SIG-M5 treated with dmso at 0.1 percent for 504 hours (cell line): ENCODE measurements around the gene ALB.

Experiments used
- DNase-seq: peaks from one replicate; lab custom pipeline; 2025; ENCODE audit not compliant: unreplicated experiment; lab: John Stamatoyannopoulos, UW

ALB gene

DNA sequence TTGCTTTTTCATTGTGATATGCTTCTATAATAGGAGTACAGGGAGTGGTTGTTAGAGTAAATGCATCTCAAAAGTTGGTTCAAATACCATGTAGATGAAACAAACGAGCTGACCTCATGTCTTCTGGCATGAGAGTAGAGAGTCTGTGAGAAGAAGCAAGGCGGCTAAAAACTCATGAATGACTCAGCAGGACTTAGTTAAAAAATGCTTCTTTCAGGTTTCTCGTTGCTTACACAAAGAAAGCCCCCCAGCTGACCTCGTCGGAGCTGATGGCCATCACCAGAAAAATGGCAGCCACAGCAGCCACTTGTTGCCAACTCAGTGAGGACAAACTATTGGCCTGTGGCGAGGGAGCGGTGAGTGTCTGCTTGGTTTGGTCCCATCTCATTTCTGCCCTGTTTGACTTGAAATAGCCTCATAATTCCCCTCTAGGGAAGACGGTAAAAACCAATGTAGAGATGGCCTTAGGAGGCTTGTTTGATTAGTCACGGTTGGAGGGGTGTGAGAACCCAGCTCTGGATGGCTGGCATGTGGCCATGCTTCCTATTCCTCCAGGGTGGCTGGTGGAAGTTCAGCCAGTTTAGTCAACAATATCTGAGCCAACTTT is 46.4 kb downstream of the ALB start:
- DNase-seq, result no peak

DNA sequence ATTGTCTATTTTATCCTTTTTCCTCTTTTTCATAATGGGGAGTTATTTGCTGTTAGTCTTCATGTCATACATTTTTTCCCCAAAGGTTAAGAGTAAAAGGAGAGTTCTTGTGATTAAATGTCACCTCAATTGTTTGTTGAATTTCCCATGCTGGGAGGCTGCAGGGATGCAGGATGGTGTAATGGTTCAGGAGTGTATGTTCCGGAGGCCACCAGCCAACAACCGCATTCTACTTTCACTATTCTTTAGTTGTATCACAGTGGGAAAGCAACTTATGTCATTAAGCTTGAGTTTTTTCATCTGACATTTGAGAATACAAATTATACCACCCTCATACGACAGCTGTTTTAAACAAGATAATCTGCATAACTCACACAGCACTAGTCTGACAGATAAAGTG is 47.3 kb downstream of the ALB start:
- DNase-seq, result no peak

DNA sequence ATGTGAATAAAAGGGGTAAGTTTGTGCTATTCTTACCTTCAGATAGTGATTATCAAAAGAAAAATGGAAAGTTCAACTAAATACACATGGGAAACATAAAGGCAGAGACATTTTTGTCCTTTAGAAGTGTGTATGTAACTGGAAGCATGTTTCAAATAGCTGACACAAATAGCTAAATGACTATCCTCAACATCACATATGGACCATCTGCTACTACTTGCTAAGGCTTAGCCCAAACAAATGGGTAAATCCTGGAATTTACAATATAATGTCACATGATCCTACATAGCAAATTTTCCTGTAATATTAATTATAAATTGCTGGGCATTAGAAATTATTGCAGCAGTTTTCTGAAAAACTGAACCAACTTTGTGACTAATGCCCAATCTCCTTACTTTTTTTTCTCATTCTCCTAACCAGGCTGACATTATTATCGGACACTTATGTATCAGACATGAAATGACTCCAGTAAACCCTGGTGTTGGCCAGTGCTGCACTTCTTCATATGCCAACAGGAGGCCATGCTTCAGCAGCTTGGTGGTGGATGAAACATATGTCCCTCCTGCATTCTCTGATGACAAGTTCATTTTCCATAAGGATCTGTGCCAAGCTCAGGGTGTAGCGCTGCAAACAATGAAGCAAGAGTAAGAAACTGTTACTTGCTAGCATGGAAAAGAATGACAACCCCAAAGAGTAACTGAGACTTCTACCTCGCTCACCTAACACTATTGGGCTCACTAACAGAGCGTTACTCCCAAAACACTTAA is 48.1 kb downstream of the ALB start:
- DNase-seq, result no peak

DNA sequence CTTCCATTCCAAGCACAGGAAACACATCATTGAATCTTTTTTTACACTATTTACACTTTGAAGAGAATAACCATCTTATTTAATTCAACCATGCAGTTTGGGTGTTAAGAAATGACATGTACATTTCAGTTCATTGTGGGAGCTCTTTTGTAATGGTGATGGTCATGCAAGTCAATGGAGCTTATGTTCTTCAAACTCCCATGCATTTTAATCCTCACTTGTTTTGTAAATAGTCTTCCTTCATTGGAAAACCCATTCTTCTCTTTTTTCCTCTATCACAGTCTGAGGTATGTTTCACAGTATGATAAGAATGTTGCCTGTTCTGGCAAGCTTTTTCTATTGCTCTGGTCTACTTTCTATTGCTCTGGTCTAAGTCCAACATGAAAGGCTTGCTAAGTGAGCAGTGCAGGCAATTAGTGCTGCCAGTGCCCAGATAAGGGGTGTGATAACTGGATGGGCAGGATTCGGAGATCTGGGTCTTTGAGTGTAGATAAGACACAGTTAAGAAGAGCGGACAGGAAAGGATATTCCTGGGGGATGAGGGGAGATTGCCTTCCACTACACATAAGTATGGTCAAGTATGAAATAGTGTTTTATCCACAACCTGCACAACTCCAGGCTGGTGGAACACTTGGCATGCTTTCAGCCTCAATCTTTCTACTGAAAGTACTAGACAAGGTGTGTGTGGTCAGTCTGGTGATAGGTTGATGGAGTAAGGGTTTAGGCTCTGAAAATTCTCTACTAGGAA is 49.0 kb downstream of the ALB start:
- DNase-seq, result no peak

DNA sequence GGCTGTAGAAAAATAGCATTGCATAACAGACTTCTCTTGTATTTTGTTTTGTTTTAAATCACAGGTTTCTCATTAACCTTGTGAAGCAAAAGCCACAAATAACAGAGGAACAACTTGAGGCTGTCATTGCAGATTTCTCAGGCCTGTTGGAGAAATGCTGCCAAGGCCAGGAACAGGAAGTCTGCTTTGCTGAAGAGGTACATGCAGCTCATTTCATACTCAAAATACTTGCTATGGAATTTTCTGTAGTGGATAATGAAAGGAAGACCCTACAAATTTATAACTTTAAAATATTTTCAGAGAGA is 49.6 kb downstream of the ALB start:
- no peak for DNase-seq

DNA sequence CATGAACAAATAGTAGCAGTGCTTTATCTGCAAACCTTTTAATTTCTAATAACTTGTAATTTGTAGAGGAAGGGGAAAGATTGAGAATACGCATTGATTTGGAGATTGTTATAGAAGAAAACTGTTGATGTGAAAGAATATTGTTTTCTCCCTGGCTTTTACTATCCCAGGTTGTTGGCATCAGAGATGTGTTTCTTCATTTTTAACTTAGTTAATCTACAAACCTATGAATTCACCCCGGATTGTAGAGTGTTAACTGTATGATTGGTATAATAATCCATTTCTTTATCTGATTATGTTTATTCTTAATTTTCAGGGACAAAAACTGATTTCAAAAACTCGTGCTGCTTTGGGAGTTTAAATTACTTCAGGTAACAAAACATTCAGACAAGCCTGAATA is 50.8 kb downstream of the ALB start:
- DNase-seq, result no peak

DNA sequence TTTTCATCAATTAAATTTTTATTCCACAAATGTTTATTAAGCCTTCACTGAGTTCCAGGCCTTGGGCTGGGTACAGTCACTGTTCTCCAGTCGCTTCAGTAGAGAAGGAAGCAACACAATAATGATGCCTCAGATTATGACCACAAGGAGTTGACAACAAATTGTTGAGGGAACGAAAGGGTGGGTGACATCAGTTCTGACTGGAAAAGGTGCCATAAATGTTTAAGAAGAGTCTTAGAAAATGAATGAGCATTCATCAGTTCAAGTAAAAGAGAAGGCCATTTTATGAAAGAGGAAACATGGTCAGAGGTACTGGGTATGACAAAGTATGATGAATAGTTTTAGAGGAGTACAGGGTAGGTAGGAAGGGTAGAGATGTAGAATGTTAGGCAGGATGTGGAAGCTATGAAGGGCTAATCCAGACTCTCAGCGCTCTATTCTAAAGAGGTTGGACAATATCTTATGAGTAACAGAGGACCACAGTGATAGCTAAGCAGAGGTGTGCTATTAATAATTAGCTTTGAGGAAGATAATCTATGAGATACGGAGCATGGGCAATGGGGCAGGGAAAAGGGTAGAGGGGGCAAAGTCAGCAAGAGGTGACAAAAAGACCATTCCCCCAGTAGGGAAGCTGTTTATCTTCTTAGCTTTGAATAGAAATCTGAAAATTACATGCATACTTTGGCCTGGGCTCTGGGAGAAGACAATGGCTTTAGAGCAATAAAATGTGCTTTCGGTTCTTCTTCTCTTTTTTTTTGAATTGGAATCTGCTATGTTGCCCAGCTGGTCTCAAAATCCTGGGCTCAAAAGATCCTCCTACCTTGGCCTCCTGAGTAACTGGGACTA is 52.3 kb downstream of the ALB start:
- DNase-seq, result no peak

DNA sequence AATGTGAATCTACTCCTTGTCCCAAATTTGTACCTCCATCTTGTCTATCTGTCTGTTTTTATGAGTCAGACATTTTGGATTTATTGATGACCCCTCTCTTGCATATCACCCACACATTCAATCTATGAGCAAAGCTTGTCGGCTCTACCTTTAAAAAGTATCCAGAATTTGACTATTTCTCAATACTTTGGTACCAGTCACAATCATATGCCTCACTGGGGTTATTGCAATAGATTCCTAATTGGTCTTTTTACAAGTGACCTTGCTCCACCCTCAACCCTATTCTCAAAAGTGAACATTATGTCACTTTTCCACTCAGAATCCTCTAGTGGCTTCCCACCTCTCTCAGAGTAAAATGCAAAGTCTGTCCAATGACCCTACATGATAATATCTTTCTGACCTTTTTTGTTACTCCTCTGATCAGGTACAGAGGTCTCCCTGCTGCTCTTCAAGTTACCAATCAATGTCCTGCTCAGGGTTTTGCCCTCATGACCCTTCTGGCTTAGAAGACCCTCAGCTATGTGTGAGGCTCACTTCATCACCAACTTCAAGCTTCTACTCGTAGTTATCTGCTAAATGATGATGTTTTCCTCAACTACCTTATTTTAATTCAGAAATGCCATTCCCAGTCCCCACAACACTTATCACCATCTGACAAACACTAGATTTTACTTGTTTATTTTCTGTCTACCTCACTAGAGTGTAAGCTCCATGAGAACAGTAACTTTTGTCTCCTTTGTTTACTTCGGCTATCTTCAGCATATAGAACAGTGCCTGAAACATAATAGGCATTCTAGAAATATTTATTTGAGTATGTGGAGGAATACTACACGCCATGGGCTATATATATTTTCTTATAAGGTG is 54.3 kb downstream of the ALB start:
- DNase-seq, result no peak

DNA sequence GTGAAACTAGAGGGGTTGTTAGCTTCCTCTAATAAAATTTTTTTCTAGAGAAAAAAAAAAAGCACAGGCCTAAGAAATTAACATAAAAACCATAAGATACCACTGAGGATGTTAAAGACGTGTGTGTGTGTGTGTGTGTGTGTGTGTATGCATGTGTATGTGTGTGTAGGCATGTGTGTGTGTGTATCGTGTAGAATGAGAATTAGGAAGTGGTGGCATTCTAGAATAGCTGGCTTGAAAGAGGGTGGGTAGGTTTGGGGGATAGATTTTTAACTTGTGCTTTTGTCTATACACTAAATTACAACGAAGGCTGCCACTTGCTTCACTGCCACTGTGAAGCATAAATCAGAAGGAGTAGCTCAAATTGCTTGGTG is 54.9 kb downstream of the ALB start:
- DNase-seq, result no peak

DNA sequence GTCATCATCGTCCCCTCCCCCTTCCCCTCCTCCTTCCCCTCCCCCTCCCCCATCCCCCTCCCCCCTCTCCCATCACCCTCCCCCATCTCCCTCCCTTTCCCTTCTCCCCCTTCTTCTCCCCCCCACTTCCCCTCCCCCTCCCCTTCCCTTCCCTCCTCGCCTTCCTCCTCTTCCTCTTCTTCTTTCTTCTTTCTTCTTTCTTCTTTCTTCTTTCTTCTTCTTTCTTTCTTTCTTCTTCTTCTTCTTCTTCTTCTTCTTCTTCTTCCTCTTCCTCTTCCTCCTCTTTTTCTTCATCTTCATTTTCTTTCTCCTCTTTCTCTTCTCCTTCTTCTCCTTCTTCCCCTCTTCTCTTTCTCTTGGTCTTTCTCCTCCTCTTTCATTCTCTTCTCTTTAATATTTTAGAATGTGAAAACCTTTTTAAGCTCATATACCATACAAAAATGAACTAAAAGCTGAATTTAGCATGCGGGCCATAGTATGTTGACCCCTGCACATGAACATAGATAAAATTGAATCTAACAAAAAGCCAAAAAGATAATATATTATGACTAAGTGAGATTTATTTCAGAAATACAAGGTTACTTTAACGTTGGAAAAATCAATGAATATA is 56.9 kb downstream of the ALB start:
- DNase-seq, result no peak

DNA sequence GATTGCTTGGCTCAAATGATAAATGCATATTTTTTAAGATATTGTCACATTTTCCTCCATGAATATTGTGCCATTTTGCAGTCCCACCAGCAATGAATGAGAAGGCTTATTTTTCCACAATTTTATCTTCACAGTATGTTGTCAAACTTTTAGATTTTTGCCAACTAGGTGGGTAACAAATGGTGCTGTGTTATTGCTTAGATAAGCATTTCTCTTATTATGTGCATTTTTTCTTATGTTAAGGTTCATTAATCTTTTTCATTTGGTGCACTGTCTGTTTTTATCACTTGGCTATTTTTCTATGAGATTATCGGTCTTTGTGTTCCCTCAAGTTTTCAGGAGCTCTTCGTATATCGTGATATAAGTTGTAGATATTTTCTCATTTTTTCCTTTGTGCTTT is 64.1 kb downstream of the ALB start:
- DNase-seq, result no peak

DNA sequence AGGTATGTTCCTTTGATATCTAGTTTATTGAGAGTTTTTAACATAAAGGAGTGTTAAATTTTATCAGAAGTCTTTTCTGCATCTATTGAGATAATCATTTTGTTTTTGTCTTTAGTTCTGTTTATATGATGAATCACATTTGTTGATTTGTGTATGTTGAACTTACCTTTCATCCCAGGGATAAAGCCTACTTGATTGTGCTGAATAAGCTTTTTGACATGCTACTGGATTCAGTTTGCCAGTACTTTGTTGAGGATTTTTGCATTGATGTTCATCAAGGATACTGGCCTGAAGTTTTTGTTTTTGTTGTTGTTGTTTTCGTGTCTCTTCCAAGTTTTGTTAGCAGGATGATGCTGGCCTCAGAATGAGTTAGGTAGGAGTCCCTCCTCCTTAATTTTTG is 66.6 kb downstream of the ALB start:
- DNase-seq, result no peak
